Cardiac fibroblast (primary cell): ENCODE results near the gene RPRD1B.

Source experiments
- DNase-seq, 2 donors: peaks; one replicate each; pipeline versions ENCODE4 v3.0.0 to v3.0.0-alpha.2; 2010; ENCODE audit warnings: low read depth in 2 of 2
- H3K4me3 ChIP-seq, 2 donors: replicated peaks in 1 of 2; 1 replicate in 1 of 2; 2 replicates in 1 of 2; pipeline ENCODE4 v1.5.1; 2011; ENCODE audit warnings: low read depth in 2 of 2, low read length in 2 of 2, mild to moderate bottlenecking in 2 of 2, moderate library complexity in 1 of 2
- CTCF ChIP-seq: IDR thresholded peaks from one replicate; pipeline ENCODE4 v1.5.1; 2011; ENCODE audit warnings: low read depth, mild to moderate bottlenecking, low read length, inconsistent platforms

The RPRD1B gene

DNA sequence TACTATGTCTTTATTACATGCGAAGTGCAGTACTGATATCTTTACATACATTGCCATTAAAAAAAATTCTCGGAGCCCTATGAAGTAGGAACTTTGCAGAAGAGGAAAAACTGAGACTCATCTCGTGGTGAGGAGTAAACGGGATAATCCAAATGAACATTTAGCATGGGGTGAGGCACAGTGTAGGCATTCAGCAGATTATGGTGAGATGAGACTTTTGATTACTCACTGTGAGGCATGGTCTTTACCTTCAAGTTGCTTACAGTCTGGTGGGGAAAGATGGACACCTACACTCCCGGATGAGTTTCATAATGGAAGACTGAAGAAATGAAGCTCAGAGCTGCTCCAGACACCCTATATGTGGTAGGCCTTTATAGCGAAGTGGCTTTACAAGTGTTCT lies 1.4 kb downstream of the RPRD1B start:
- TF ChIP-seq CTCF = no peak
- peak overlapping the region in 1 of 2 donors; percentile 92 for H3K4me3 ChIP-seq

DNA sequence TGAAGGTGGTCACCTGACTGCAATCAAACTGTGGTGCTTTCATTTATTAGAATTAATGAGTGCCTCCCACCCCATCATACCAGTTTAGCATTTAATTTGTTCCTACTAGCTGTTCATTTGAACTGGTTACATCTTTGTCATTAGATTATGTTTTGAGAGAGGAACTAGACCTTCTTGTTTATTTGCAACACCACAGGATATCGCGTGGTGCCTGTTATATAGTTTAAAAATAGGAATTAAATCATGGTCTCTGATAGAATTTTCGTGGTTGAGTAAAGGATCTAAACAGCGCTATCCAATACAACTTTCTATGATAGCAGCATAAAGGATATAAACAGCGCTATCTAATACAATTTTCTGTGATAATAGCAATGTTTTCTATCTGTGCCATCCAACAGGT lies 2.8 kb downstream of the RPRD1B start:
- TF ChIP-seq CTCF = no peak
- no peak overlapping the region for H3K4me3 ChIP-seq

More for the DNA sequence above, 1.4 kb downstream of the RPRD1B start:
- no peak for DNase-seq

GRCh38 chr20:38040276-38040675 lies 6.7 kb downstream of the RPRD1B start:
- no peak for DNase-seq
- H3K4me3 ChIP-seq = no peak overlapping the region
- no peak for TF ChIP-seq CTCF

More for the DNA sequence above, 2.8 kb downstream of the RPRD1B start:
- no peak for DNase-seq

- peak; percentile 54 for TF ChIP-seq CTCF
- DNase-seq = peak; percentile 53 to 93
Observed at GRCh38 chr20:38043512-38044300, 10.2 kb downstream of the RPRD1B start.

DNA sequence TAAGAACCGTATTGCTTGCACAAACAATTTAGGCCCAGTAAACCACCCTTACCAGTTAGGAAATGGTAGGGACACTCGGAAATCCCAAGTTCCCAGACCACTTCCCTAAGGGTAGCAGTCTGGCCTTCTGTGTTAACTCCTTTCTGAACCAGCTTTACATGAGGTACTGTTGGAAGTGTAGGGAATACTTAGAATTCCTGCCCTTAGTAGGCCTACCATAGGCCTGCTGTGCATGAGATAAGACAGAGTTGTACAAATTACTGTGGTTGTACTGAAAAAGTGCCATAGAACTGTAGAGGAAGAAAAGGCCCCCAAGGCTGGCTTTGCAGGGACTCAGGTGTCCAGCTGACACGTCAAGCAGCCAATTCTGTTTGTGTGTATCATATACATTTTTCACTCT lies 11.1 kb downstream of the RPRD1B start:
- no peak for TF ChIP-seq CTCF
- no peak for DNase-seq

More at GRCh38 chr20:38043512-38044300, 10.2 kb downstream of the RPRD1B start:
- H3K4me3 ChIP-seq = no peak overlapping the region

GRCh38 chr20:38046572-38046971 lies 13.0 kb downstream of the RPRD1B start:
- DNase-seq = peak; percentile 3 to 19
- H3K4me3 ChIP-seq = no peak overlapping the region
- no peak for TF ChIP-seq CTCF

More for the DNA sequence above, 11.1 kb downstream of the RPRD1B start:
- no peak overlapping the region for H3K4me3 ChIP-seq

DNA sequence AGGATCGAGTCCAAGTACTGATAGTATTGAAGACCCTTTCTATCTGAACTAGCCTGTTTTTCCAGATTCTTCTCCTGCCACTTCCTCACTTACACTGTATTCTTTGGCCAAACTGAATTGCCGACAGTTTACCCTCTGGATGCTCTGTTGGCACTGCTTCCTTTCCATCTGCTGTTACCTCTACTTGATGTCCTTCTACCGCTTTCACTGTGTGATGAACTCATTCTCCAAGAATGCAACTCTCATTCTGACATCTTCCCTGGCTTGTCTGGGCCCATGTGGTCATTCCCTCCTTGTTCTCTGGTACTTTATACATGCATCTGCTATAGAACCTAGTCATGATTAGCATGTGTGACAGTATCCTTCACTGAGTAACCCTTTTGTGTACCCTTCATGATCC lies 16.3 kb downstream of the RPRD1B start:
- TF ChIP-seq CTCF = no peak
- H3K4me3 ChIP-seq = no peak overlapping the region
- DNase-seq = peak; percentile 40 to 84
